GM12878 (cell line): Measurements from ENCODE around the gene MCCD1. TPM values are rescaled to one million over a fixed set of nuclear protein-coding genes. Genes with fewer than 3 reads are reported as not detected.

Experiments used
- BHLHE40 ChIP-seq, 2 experiments: fragments of 450-650 bp in 1 of 2; IDR thresholded peaks; 2 replicates each; pipeline ENCODE4 v1.6.1; 2011 to 2017; ENCODE audit warnings: low read depth in 2 of 2, borderline replicate concordance in 1 of 2, improper control_type of control experiment in 1 of 2, low read length in 1 of 2, mild to moderate bottlenecking in 1 of 2
- CEBPB ChIP-seq, 2 experiments: fragments of 150-350 bp in 1 of 2; IDR thresholded peaks; 2 replicates each; pipeline ENCODE4 v1.6.1; 2012 to 2014; ENCODE audit warnings: low read depth in 2 of 2, low read length in 2 of 2, borderline replicate concordance in 1 of 2, inconsistent platforms in 1 of 2
- CHD1 ChIP-seq: IDR thresholded peaks from 2 replicates; pipeline ENCODE4 v1.6.1; 2012; ENCODE audit warnings: low read depth, low read length, improper control_type of control experiment
- EZH2 ChIP-seq: IDR thresholded peaks from 2 replicates; pipeline ENCODE4 v1.6.1; 2012; ENCODE audit warnings: low read depth, mild to moderate bottlenecking, control low read depth, inconsistent platforms, low read length, borderline replicate concordance; ENCODE audit not compliant: control insufficient read depth
- FOXK2 ChIP-seq: fragments of 450-650 bp; IDR thresholded peaks from 2 replicates; pipeline ENCODE4 v1.6.1; 2017; ENCODE audit warnings: mild to moderate bottlenecking, moderate library complexity
- KAT2A ChIP-seq: conservative IDR thresholded peaks from 2 replicates; pipeline ENCODE4 v1.6.1; 2011; ENCODE audit warnings: low read depth, low read length; ENCODE audit not compliant: control insufficient read depth
- MXI1 ChIP-seq: fragments of 150-350 bp; IDR thresholded peaks from 2 replicates; pipeline ENCODE4 v1.6.1; 2011; ENCODE audit warnings: low read depth, mild to moderate bottlenecking, inconsistent platforms, low read length, improper control_type of control experiment
- RBBP5 ChIP-seq: fragments of 200-600 bp; sonication (generic); conservative IDR thresholded peaks from 2 replicates; pipeline ENCODE4 v1.6.1; 2016
- RFX5 ChIP-seq: IDR thresholded peaks from 2 replicates; pipeline ENCODE4 v1.6.1; 2011; ENCODE audit warnings: low read depth, low read length, improper control_type of control experiment
- SIN3A ChIP-seq: IDR thresholded peaks from 2 replicates; pipeline ENCODE4 v1.6.1; 2012; ENCODE audit warnings: low read depth, low read length, improper control_type of control experiment
- SMAD5 ChIP-seq: IDR thresholded peaks from 2 replicates; pipeline ENCODE4 v1.6.1; 2016; ENCODE audit warnings: antibody characterized with exemption, low read depth
- SREBF2 ChIP-seq: IDR thresholded peaks from 2 replicates; pipeline ENCODE4 v1.6.1; 2012; ENCODE audit warnings: mild to moderate bottlenecking, low read length
- SUPT20H ChIP-seq: IDR thresholded peaks from 2 replicates; pipeline ENCODE4 v1.6.1; 2011; ENCODE audit warnings: low read depth, mild to moderate bottlenecking, low read length, moderate library complexity, borderline replicate concordance; ENCODE audit not compliant: control insufficient read depth
- TCF12 ChIP-seq: IDR thresholded peaks from 2 replicates; pipeline ENCODE4 v1.6.1; 2011; ENCODE audit warnings: low read depth, mild to moderate bottlenecking, low read length
- TCF3 ChIP-seq: IDR thresholded peaks from 2 replicates; pipeline ENCODE4 v1.6.1; 2012; ENCODE audit warnings: low read depth, mild to moderate bottlenecking, low read length, borderline replicate concordance; ENCODE audit not compliant: insufficient read depth
- YBX1 ChIP-seq: fragments of 450-650 bp; IDR thresholded peaks from 2 replicates; pipeline ENCODE4 v1.6.1; 2016; ENCODE audit warnings: antibody characterized with exemption
- ZNF622 ChIP-seq: fragments of 450-650 bp; IDR thresholded peaks from 2 replicates; pipeline ENCODE4 v1.6.1; 2017; ENCODE audit warnings: mild to moderate bottlenecking, inconsistent platforms
- polyA plus RNA-seq, 11 experiments: library from polyadenylated mRNA; depleted of rRNA in 4 of 11; unstranded in 6 of 11; stranded (reverse) in 5 of 11; fragments of >200 nt; fragmentation: Nextera tagmentation in 4 of 11; fragmentation: Illumina TruSeq in 1 of 11; extraction: Ambion mirVana in 4 of 11; extraction: Trizol in 1 of 11; gene quantifications; 1 replicate in 1 of 11; 2 replicates in 10 of 11; pipeline versions ENCODE4 v1.2.1 to v1.2.3, GENCODE V29; 2011 to 2016; ENCODE audit warnings: inconsistent platforms in 2 of 11, missing spikeins in 2 of 11, low read depth in 1 of 11
- total RNA-seq, 4 experiments: library from RNA; depleted of rRNA in 3 of 4; stranded (reverse); fragments of >200 nt in 3 of 4; fragmentation: Illumina TruSeq in 1 of 4; extraction: Trizol in 1 of 4; gene quantifications; 2 replicates each; pipeline versions ENCODE4 v1.2.1 to v1.2.3, GENCODE V29; 2013 to 2021
- TF ChIP-seq, protein P1 (sequence below): fragments of 450-650 bp; IDR thresholded peaks from 2 replicates; pipeline ENCODE4 v1.6.1; 2018; ENCODE audit warnings: borderline replicate concordance, mild to moderate bottlenecking; ENCODE audit not compliant: partially characterized antibody
- TF ChIP-seq, protein P2 (sequence below): fragments of 450-650 bp; IDR thresholded peaks from 2 replicates; pipeline ENCODE4 v1.6.1; 2017; ENCODE audit warnings: low read depth, mild to moderate bottlenecking, moderate library complexity
- TF ChIP-seq, protein P3 (sequence below): IDR thresholded peaks from 2 replicates; pipeline ENCODE4 v1.6.1; 2011; ENCODE audit warnings: low read depth, mild to moderate bottlenecking, low read length, moderate library complexity, borderline replicate concordance; ENCODE audit errors: extremely low read depth
- TF ChIP-seq, protein P4 (sequence below): fragments of 450-650 bp; IDR thresholded peaks from 2 replicates; pipeline ENCODE4 v1.6.1; 2017; ENCODE audit warnings: mild to moderate bottlenecking, low read depth, inconsistent platforms; ENCODE audit not compliant: poor library complexity, severe bottlenecking
- TF ChIP-seq, protein P5 (sequence below): IDR thresholded peaks from 2 replicates; pipeline ENCODE4 v1.6.1; 2012; ENCODE audit warnings: low read depth, low read length, improper control_type of control experiment

Gene MCCD1
- total and polyA plus RNA-seq, 10 of the 15 experiments (the other 5 are each of a cell fraction or from before 2014, with no cell fraction given) = not detected

DNA sequence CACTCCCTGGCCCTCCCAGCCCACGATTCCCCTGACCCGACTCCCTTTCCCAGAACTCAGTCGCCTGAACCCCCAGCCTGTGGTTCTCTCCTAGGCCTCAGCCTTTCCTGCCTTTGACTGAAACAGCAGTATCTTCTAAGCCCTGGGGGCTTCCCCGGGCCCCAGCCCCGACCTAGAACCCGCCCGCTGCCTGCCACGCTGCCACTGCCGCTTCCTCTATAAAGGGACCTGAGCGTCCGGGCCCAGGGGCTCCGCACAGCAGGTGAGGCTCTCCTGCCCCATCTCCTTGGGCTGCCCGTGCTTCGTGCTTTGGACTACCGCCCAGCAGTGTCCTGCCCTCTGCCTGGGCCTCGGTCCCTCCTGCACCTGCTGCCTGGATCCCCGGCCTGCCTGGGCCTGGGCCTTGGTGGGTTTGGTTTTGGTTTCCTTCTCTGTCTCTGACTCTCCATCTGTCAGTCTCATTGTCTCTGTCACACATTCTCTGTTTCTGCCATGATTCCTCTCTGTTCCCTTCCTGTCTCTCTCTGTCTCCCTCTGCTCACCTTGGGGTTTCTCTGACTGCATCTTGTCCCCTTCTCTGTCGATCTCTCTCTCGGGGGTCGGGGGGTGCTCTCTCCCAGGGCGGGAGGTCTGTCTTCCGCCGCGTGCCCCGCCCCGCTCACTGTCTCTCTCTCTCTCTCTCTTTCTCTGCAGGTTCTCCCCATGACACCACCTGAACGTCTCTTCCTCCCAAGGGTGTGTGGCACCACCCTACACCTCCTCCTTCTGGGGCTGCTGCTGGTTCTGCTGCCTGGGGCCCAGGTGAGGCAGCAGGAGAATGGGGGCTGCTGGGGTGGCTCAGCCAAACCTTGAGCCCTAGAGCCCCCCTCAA, 43.5 kb downstream of the MCCD1 start, which contains the start of gene LTA (continued):
- TF ChIP-seq, protein P1, sequence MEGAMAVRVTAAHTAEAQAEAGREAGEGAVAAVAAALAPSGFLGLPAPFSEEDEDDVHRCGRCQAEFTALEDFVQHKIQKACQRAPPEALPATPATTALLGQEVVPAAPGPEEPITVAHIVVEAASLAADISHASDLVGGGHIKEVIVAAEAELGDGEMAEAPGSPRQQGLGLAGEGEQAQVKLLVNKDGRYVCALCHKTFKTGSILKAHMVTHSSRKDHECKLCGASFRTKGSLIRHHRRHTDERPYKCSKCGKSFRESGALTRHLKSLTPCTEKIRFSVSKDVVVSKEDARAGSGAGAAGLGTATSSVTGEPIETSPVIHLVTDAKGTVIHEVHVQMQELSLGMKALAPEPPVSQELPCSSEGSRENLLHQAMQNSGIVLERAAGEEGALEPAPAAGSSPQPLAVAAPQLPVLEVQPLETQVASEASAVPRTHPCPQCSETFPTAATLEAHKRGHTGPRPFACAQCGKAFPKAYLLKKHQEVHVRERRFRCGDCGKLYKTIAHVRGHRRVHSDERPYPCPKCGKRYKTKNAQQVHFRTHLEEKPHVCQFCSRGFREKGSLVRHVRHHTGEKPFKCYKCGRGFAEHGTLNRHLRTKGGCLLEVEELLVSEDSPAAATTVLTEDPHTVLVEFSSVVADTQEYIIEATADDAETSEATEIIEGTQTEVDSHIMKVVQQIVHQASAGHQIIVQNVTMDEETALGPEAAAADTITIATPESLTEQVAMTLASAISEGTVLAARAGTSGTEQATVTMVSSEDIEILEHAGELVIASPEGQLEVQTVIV = no peak
- TF ChIP-seq TCF3 = peak; percentile 83
- TF ChIP-seq FOXK2 = no peak
- no peak for TF ChIP-seq RFX5
- TF ChIP-seq BHLHE40 (IDR thresholded peaks at IDR 0.05; ENCODE audit: borderline replicate concordance in 1 of 2, low read depth in 2 of 2, low read length in 1 of 2) = peak in 1 of 2 experiments; percentile 64; a peak in 2 of 4 replicates
- no peak for TF ChIP-seq SIN3A
- TF ChIP-seq, protein P2, sequence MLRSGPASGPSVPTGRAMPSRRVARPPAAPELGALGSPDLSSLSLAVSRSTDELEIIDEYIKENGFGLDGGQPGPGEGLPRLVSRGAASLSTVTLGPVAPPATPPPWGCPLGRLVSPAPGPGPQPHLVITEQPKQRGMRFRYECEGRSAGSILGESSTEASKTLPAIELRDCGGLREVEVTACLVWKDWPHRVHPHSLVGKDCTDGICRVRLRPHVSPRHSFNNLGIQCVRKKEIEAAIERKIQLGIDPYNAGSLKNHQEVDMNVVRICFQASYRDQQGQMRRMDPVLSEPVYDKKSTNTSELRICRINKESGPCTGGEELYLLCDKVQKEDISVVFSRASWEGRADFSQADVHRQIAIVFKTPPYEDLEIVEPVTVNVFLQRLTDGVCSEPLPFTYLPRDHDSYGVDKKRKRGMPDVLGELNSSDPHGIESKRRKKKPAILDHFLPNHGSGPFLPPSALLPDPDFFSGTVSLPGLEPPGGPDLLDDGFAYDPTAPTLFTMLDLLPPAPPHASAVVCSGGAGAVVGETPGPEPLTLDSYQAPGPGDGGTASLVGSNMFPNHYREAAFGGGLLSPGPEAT = peak; percentile 50; the same call in 1 of the 2 replicates
- no peak for TF ChIP-seq CEBPB (IDR thresholded peaks at IDR 0.05; ENCODE audit: borderline replicate concordance in 1 of 2, low read depth in 2 of 2, low read length in 2 of 2)
- peak; percentile 37; the same call in 1 of the 2 replicates for TF ChIP-seq SMAD5
- TF ChIP-seq YBX1 = no peak
- TF ChIP-seq, protein P3, sequence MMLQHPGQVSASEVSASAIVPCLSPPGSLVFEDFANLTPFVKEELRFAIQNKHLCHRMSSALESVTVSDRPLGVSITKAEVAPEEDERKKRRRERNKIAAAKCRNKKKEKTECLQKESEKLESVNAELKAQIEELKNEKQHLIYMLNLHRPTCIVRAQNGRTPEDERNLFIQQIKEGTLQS = no peak
- no peak for TF ChIP-seq RBBP5
- no peak for TF ChIP-seq SUPT20H
- TF ChIP-seq, protein P4, sequence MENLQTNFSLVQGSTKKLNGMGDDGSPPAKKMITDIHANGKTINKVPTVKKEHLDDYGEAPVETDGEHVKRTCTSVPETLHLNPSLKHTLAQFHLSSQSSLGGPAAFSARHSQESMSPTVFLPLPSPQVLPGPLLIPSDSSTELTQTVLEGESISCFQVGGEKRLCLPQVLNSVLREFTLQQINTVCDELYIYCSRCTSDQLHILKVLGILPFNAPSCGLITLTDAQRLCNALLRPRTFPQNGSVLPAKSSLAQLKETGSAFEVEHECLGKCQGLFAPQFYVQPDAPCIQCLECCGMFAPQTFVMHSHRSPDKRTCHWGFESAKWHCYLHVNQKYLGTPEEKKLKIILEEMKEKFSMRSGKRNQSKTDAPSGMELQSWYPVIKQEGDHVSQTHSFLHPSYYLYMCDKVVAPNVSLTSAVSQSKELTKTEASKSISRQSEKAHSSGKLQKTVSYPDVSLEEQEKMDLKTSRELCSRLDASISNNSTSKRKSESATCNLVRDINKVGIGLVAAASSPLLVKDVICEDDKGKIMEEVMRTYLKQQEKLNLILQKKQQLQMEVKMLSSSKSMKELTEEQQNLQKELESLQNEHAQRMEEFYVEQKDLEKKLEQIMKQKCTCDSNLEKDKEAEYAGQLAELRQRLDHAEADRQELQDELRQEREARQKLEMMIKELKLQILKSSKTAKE = no peak
- no peak for TF ChIP-seq KAT2A
- no peak for TF ChIP-seq SREBF2
- no peak for TF ChIP-seq ZNF622
- TF ChIP-seq EZH2 = no peak
- TF ChIP-seq TCF12 = peak; percentile 85
- TF ChIP-seq MXI1 = peak; percentile 64; the same call in 1 of the 2 replicates
- no peak for TF ChIP-seq CHD1
- TF ChIP-seq, protein P5, sequence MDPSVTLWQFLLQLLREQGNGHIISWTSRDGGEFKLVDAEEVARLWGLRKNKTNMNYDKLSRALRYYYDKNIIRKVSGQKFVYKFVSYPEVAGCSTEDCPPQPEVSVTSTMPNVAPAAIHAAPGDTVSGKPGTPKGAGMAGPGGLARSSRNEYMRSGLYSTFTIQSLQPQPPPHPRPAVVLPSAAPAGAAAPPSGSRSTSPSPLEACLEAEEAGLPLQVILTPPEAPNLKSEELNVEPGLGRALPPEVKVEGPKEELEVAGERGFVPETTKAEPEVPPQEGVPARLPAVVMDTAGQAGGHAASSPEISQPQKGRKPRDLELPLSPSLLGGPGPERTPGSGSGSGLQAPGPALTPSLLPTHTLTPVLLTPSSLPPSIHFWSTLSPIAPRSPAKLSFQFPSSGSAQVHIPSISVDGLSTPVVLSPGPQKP = no peak
